ENCODE data around the gene JDP2. TPM values are rescaled to one million over a fixed set of nuclear protein-coding genes. Genes with fewer than 3 reads are reported as not detected.

The JDP2 gene
- total and polyA plus RNA-seq, 2 of the 4 experiments (the other 2 are of a cell fraction): 35.7 to 38.4 TPM

- H3K4me3 ChIP-seq (ENCODE audit: insufficient read depth, low read depth, low read length): no peak overlapping the region
- peaks cover 16% of the 10 kb centered on the region; the same call in 1 of the 2 replicates for H3K4me1 ChIP-seq (ENCODE audit: control insufficient read depth, insufficient read depth, low read length)
- DNase-seq (no peak), ATAC-seq (ENCODE audit: low read depth) (no peak)
- no peak for TF ChIP-seq MAFK (IDR thresholded peaks at IDR 0.05; ENCODE audit: low read depth, low read length)
- TF ChIP-seq ELK1 (IDR thresholded peaks at IDR 0.05; ENCODE audit: borderline replicate concordance, low read depth, low read length): no peak
- TF ChIP-seq RFX5 (IDR thresholded peaks at IDR 0.05; ENCODE audit: low read depth, low read length): no peak
- no peak for TF ChIP-seq CHD1 (IDR thresholded peaks at IDR 0.05; ENCODE audit: low read depth, low read length)
- 50% methylated on average over 1 of the region's 2 CpGs; no CpG with 5 or more reads in 1 of the 2 experiments for WGBS, 2 experiments (ENCODE audit: extremely low coverage in 2 of 2, insufficient read length in 1 of 2)
- no TSS peak for BruUV-seq (replicated peaks)
- H4K91ac ChIP-seq (ENCODE audit: insufficient read depth, low read depth, low read length): no peak overlapping the region
- no peak overlapping the region for H2AK9ac ChIP-seq (replicated peaks; ENCODE audit: low read depth, low read length, poor library complexity)
- H3K56ac ChIP-seq (ENCODE audit: extremely low read depth, insufficient read depth, low read length): no peak overlapping the region
- no peak overlapping the region for H3K4me2 ChIP-seq (ENCODE audit: low read depth, low read length)
- H4K20me1 ChIP-seq (ENCODE audit: insufficient read depth, low read length): peaks cover 89% of the 10 kb centered on the region
- no peak overlapping the region for H3K23ac ChIP-seq (ENCODE audit: low read depth, low read length)
- no peak overlapping the region for H3K27ac ChIP-seq (ENCODE audit: insufficient read depth, low read length)
- ChIA-PET CTCF (interaction anchor here (1.1 kb wide), 1 partner anchor 27 kb away, joined by 3 read pairs; no protein-coding TSS in a partner anchor), POLR2A (ENCODE audit: unreplicated experiment) (no interaction called here)
- in situ Hi-C loops (cut with MboI; ENCODE audit: low sequenced_read_pairs): no loop called here
- dilution Hi-C loops (cut with HindIII; ENCODE audit: low sequenced_read_pairs, unreplicated experiment): no loop called here
- peaks cover 29% of the 10 kb centered on the region for H3K9me1 ChIP-seq (ENCODE audit: insufficient read depth, low read length)
- H3K4ac ChIP-seq (ENCODE audit: low read depth, low read length): no peak overlapping the region
- H2AFZ ChIP-seq (replicated peaks; ENCODE audit: low read length, poor library complexity): peak overlapping the region; percentile 15
- no peaks in the 10 kb centered on the region for H3K9me3 ChIP-seq (ENCODE audit: control insufficient read depth, insufficient read depth, low read length)
- H2AK5ac ChIP-seq (ENCODE audit: low read depth, low read length): no peak overlapping the region
- H3K18ac ChIP-seq (ENCODE audit: low read depth, low read length): no peak overlapping the region
- H2BK120ac ChIP-seq (ENCODE audit: low read depth, low read length): no peak overlapping the region
- peaks cover 43% of the 10 kb centered on the region for H3K36me3 ChIP-seq (ENCODE audit: control insufficient read depth, insufficient read depth, low read length)
- H3K79me1 ChIP-seq (ENCODE audit: low read depth in 1 of 2, low read length in 2 of 2): peaks cover 36 to 86% of the 10 kb centered on the region in 2 experiments
- intact Hi-C loops (cut with micrococcal nuclease): no loop called here
- no peak overlapping the region for H2BK5ac ChIP-seq (ENCODE audit: low read depth, low read length, poor library complexity, severe bottlenecking)
- H3K9ac ChIP-seq (ENCODE audit: low read depth, low read length): no peak overlapping the region
- no peak overlapping the region for H4K8ac ChIP-seq (ENCODE audit: low read depth in 2 of 2, low read length in 2 of 2)
- H2BK20ac ChIP-seq (ENCODE audit: low read depth, low read length): no peak overlapping the region
- H3K27me3 ChIP-seq (ENCODE audit: control insufficient read depth, insufficient read depth, low read length): no peaks in the 10 kb centered on the region
- no peak overlapping the region for H3K14ac ChIP-seq (replicated peaks; ENCODE audit: low read depth, low read length)
- no peak overlapping the region for H4K5ac ChIP-seq (ENCODE audit: low read depth, low read length)
- H2BK15ac ChIP-seq (ENCODE audit: low read depth, low read length): no peak overlapping the region
These were observed 34.0 kb downstream of the JDP2 start for GRCh38 chr14:75461755-75462349.
